Mesodermal cell (in vitro differentiated cells): Measurements from ENCODE around the gene HSD11B2.

Experiments used
- H3K27ac ChIP-seq: 2 replicates; pipeline ENCODE4 v1.7.0; 2013; ENCODE audit warnings: mild to moderate bottlenecking, low read depth, low read length, moderate library complexity; ENCODE audit not compliant: severe bottlenecking
- H3K36me3 ChIP-seq: 2 replicates; pipeline ENCODE4 v1.7.1; 2013; ENCODE audit warnings: mild to moderate bottlenecking, low read length, moderate library complexity; ENCODE audit not compliant: control insufficient read depth, insufficient read depth
- H3K4me1 ChIP-seq: one replicate; pipeline ENCODE4 v1.7.1; 2013; ENCODE audit warnings: mild to moderate bottlenecking, low read length; ENCODE audit not compliant: insufficient read depth, control insufficient read depth, poor library complexity, severe bottlenecking
- H3K4me3 ChIP-seq: 2 replicates; pipeline ENCODE4 v1.7.0; 2013; ENCODE audit warnings: low read length, control low read depth, mild to moderate bottlenecking; ENCODE audit not compliant: insufficient read depth, poor library complexity, severe bottlenecking; ENCODE audit errors: extremely low read depth
- H3K9me3 ChIP-seq: 2 replicates; pipeline ENCODE4 v1.7.1; 2013; ENCODE audit warnings: mild to moderate bottlenecking, low read length, moderate library complexity; ENCODE audit not compliant: control insufficient read depth
- WGBS, 2 experiments: methylation state at CpG; one replicate each; pipeline ENCODE4 v1.1.5; 2013; ENCODE audit warnings: missing lambda C conversion rate in 2 of 2; ENCODE audit not compliant: insufficient coverage in 2 of 2; 5-methylcytosine and 5-hydroxymethylcytosine counted together

The HSD11B2 gene

DNA sequence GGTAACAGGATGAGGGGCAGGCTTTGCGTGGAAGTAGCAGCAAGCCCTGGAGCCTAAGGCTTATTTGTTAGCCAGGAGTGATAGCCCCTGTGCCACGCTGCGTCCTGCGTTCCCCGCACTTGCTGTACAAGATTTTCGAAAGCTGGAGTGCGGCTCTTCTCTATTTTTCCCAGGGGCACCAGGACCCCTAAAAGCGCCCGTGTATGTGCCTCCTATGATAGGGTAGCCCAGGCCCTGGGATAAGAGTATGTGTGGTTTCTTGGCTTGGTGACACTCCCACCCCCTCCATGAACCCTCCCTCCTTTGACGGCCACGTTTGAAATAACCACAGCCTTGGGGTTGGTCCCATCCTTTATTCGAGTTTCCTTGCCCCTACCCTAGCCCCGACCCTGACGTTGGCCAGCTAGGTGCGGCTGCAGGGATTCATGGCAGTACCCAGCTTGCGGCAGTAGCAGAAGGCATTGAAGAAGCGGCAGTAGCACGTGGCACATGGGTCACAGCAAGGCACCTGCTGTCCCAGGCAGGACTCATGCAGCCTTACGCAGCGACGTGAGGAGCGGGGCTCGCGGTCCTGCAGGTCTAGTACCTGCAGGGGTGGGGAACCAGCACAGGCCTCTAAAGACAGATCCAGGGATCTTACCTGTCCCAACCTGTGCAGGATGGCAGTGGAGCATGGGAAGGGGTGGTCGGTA is 51.5 kb downstream of the HSD11B2 start:
- no peak overlapping the region for H3K4me3 ChIP-seq

DNA sequence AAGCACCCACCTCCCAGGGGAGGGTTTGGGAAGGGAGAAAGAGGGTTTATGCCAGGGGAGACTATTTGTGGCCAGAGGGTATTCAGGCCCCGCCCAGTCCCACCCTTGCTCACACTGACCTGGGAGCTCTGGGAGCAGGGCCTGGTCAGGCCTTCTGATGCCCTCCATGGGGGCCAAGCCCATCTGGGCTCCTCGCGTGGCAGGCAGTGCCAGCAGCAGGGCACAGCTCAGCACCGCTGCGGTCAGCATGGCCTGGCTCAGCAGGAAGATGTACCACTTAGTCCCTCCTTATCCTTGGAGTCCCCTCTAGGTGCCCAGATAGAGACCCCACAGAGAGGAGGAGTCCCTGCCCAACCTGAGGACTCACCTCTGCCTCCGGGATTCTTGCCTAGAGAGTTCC is 52.2 kb downstream of the HSD11B2 start, which contains the start of gene AGRP:
Gene AGRP, minus strand, starts transcription at position 398 of the 400 bp plus-strand sequence. Its CDS starts 149 bp downstream, at position 249.
- Histone ChIP-seq H3K4me3 (no peak within 1 kb of the TSS), H3K9me3 (no peaks in the 10 kb centered on the region), H3K4me1 (peaks cover 24% of the 10 kb centered on the region), H3K27ac (no peak within 1 kb of the TSS), H3K36me3 (no peaks in the 10 kb centered on the region)
- 93 to 94% methylated on average over 6 of the region's 6 CpGs for WGBS, 2 experiments

More for the DNA sequence above, 51.5 kb downstream of the HSD11B2 start:
- Histone ChIP-seq H3K36me3 (no peaks in the 10 kb centered on the region), H3K9me3 (no peaks in the 10 kb centered on the region), H3K27ac (peak overlapping the region; percentile 66), H3K4me1 (peaks cover 24% of the 10 kb centered on the region)
- WGBS, 2 experiments = 93 to 94% methylated on average over 19 to 23 of the region's 25 CpGs

DNA sequence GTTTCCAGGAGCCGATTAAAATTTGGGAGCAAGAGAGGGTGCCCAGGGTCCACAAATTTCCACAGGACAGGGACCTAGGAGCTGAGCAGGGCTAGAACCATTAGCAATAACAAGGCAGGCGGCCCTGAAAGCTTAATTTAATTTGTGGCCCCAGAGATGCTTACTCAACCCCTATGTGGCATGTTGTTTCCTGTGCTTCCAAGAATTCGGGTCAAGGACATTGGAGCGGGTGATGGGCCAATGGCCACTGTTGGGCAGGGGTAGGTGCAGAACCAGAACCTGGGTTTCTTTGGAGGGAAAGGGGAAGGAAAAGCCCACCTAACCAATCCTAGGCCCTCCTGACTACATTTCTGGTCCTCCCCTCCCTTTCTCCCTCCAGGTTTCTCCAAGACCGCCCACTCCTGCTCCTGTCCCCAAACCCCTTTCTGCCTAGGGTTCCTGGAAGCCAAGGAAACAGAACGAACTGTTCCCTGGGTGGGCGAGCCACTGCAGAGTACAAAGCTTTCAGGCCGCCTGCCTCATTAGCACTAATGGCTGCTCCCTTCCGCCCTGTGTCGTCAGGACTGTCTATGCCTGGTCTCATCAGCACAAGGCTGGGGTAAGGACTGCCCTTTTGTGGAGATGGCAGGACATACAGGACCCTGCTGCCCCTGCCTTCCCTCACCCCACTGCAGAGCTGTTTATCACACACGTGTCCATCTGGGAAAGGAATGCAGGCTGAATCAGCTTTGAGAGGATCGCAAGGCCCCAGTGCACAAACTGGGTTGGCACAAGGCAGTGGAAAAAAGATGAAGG is 53.0 kb downstream of the HSD11B2 start:
- no peak overlapping the region for H3K4me3 ChIP-seq
- no peak overlapping the region for H3K27ac ChIP-seq
- H3K4me1 ChIP-seq = peaks cover 27% of the 10 kb centered on the region
- 88 to 97% methylated on average over 7 to 10 of the region's 12 CpGs for WGBS, 2 experiments
- no peaks in the 10 kb centered on the region for H3K9me3 ChIP-seq
- H3K36me3 ChIP-seq = no peaks in the 10 kb centered on the region

DNA sequence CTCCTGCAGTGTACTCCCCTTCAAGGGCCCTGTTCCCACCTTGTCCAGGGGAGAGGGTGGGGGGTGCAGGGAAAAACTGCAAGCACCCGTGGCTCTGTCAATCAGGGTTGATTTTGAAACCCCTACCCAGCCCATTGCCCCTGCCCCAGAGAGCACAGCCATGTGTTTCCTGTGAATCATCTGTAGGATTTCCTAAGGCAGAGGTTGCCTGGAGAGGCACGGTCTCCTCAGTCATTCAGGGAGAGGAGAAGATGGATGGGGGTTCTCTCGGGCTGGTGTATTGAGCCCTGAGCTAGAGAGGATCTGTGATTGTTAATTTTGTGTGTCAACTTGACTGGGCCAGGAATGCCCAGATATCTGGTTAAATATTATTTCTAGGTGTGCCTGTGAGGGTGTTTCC is 55.9 kb downstream of the HSD11B2 start:
- Histone ChIP-seq H3K4me3 (no peak overlapping the region), H3K9me3 (peaks cover 6% of the 10 kb centered on the region), H3K4me1 (peaks cover 22% of the 10 kb centered on the region), H3K36me3 (no peaks in the 10 kb centered on the region), H3K27ac (no peak overlapping the region)
- WGBS, 2 experiments = 76 to 88% methylated on average over 2 of the region's 3 CpGs
